GM20000 (cell line): ENCODE data around the gene SIGLEC10.

Source experiments
- DNase-seq: peaks from one replicate; pipeline ENCODE4 v3.0.0; 2012; ENCODE audit warnings: low spot score
- CTCF ChIP-seq: IDR thresholded peaks from 2 replicates; pipeline ENCODE4 v1.5.1; 2012; ENCODE audit warnings: mild to moderate bottlenecking, control low read depth; ENCODE audit errors: extremely low read depth, missing control alignments

Gene SIGLEC10

GRCh38 chr19:51367255-51367564 is 50.2 kb downstream of the SIGLEC10 start:
- no peak for TF ChIP-seq CTCF
- DNase-seq = no peak

GRCh38 chr19:51366389-51367254 is 50.8 kb downstream of the SIGLEC10 start:
- no peak for TF ChIP-seq CTCF
- DNase-seq = peak; percentile 95

GRCh38 chr19:51365965-51366388 is 51.5 kb downstream of the SIGLEC10 start, which contains the start of gene ETFB:
Gene ETFB (minus strand): TSS chr19:51366388. CDS start chr19:51366326, 62 bp downstream.
- DNase-seq = no peak
- no peak for TF ChIP-seq CTCF

GRCh38 chr19:51365211-51365964 is 52.1 kb downstream of the SIGLEC10 start:
- no peak for TF ChIP-seq CTCF
- no peak for DNase-seq

- no peak for DNase-seq
- no peak for TF ChIP-seq CTCF
Measured at GRCh38 chr19:51364200-51365106, 53.0 kb downstream of the SIGLEC10 start.

- no peak for TF ChIP-seq CTCF
Measured at GRCh38 chr19:51361239-51361638, 56.2 kb downstream of the SIGLEC10 start.

More at GRCh38 chr19:51361239-51361638, 56.2 kb downstream of the SIGLEC10 start:
- no peak for DNase-seq
